HepG2 (cell line): Measurements from ENCODE around the gene AASS.

Experiments used
- HDAC1 ChIP-seq: sonication (generic); formaldehyde crosslinking; IDR thresholded peaks from 2 replicates; pipeline ENCODE4 v1.5.1; 2020; ENCODE audit warnings: mild to moderate bottlenecking, missing genetic modification reagents
- SP1 ChIP-seq, 2 experiments: fragments of 450-650 bp in 1 of 2; sonication (generic) in 1 of 2; formaldehyde crosslinking in 1 of 2; IDR thresholded peaks; 2 replicates each; pipeline versions ENCODE4 v1.4.0 to v1.6.1; 2016 to 2020; ENCODE audit warnings: missing genetic modification reagents in 1 of 2
- ZBTB8A ChIP-seq: sonication (generic); formaldehyde crosslinking; IDR thresholded peaks from 2 replicates; pipeline ENCODE4 v1.4.0; 2020; ENCODE audit warnings: mild to moderate bottlenecking, low read depth, missing genetic modification reagents, borderline replicate concordance
- ZMAT3 ChIP-seq: sonication (generic); formaldehyde crosslinking; conservative IDR thresholded peaks from 2 replicates; pipeline ENCODE4 v1.7.0; 2021; ENCODE audit warnings: missing genetic modification reagents

GRCh38 chr7:122040147-122040546, 103.9 kb downstream of the AASS start:
- TF ChIP-seq HDAC1 (CRISPR knock-in tag) = no peak
- no peak for TF ChIP-seq ZMAT3 (CRISPR knock-in tag)
- no peak for TF ChIP-seq SP1 (IDR thresholded peaks at IDR 0.05)
- TF ChIP-seq SP1 (CRISPR knock-in tag; IDR thresholded peaks at IDR 0.05) = no peak
- no peak for TF ChIP-seq ZBTB8A (CRISPR knock-in tag)
